Parathyroid adenoma (tissue), 2 donors: ENCODE results near the gene LIN28A.

Source experiments
- H2AFZ ChIP-seq: fragments of 300-600 bp; sonication (generic); one replicate; pipeline ENCODE4 v1.7.0; 2017; ENCODE audit warnings: antibody characterized with exemption, mild to moderate bottlenecking
- H3K27ac ChIP-seq: fragments of 300-600 bp; sonication (generic); one replicate; pipeline ENCODE4 v1.7.0; 2017
- H3K27me3 ChIP-seq: fragments of 300-600 bp; sonication (generic); one replicate; pipeline ENCODE4 v1.7.0; 2017; ENCODE audit warnings: low read length; ENCODE audit not compliant: control insufficient read depth, insufficient read depth
- H3K36me3 ChIP-seq: fragments of 300-600 bp; sonication (generic); one replicate; pipeline ENCODE4 v1.7.0; 2017; ENCODE audit warnings: low read length; ENCODE audit not compliant: control insufficient read depth, insufficient read depth
- H3K4me1 ChIP-seq: fragments of 300-600 bp; sonication (generic); one replicate; pipeline ENCODE4 v1.7.0; 2017; ENCODE audit warnings: control low read depth
- H3K4me2 ChIP-seq: fragments of 300-600 bp; sonication (generic); one replicate; pipeline ENCODE4 v1.7.0; 2017; ENCODE audit warnings: low read length
- H3K4me3 ChIP-seq: fragments of 300-600 bp; sonication (generic); one replicate; pipeline ENCODE4 v1.7.0; 2017; ENCODE audit warnings: low read depth, low read length
- H3K79me2 ChIP-seq: fragments of 300-600 bp; sonication (generic); one replicate; pipeline ENCODE4 v1.7.0; 2017; ENCODE audit warnings: control low read depth
- H3K9ac ChIP-seq: fragments of 300-600 bp; sonication (generic); one replicate; pipeline ENCODE4 v1.7.0; 2017; ENCODE audit warnings: mild to moderate bottlenecking
- H3K9me3 ChIP-seq: fragments of 300-600 bp; sonication (generic); one replicate; pipeline ENCODE4 v1.7.0; 2017; ENCODE audit warnings: low read length; ENCODE audit not compliant: control insufficient read depth
- TF ChIP-seq, protein P1 (sequence below): fragments of 300-600 bp; sonication (generic); IDR thresholded peaks from one replicate; pipeline ENCODE4 v1.7.0; 2017; ENCODE audit warnings: antibody characterized with exemption, mild to moderate bottlenecking
- donor health status: primary hyperparathyroidism.

Gene LIN28A

DNA sequence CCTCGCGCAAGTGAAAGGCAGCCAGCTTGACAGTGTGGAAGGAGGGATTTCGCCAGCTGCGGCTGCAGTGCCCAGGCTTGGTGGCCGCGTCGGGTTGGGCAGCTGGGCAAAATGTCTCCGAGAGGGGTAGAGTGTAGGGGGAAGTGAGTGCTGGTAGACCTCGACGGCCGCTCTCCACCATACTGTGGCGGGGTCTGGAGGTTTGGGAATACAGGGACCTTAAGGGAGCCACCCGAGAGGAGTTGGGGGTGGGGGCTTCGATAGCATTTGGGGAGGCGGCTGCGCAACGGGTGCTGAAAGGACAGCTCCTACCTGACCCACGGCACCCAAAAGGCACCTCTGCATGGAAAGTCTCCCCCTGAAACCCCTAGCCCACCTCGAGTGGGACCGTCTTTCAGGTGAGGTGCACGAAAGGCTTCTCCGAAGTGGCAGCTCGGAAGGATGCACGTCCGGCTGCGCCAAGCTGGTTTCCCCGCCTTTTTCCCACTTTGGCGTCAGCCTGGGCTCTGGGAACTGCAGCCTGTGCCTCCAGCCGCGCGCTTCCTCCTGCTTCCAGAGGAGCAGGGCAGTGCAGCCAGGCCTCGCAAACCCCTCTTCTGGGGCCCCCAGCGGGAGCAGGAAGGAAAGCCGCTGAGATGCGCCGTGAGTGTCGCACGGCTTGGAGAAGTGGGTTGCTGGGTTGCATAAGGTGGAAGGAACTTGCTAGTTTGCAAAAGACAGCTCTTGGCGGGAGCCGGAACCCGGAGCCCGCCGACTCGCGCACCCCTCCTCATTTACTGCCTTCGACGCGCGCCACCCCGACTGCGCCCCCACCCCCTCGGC, 61.1 kb downstream of the LIN28A start:
- TF ChIP-seq, protein P1, sequence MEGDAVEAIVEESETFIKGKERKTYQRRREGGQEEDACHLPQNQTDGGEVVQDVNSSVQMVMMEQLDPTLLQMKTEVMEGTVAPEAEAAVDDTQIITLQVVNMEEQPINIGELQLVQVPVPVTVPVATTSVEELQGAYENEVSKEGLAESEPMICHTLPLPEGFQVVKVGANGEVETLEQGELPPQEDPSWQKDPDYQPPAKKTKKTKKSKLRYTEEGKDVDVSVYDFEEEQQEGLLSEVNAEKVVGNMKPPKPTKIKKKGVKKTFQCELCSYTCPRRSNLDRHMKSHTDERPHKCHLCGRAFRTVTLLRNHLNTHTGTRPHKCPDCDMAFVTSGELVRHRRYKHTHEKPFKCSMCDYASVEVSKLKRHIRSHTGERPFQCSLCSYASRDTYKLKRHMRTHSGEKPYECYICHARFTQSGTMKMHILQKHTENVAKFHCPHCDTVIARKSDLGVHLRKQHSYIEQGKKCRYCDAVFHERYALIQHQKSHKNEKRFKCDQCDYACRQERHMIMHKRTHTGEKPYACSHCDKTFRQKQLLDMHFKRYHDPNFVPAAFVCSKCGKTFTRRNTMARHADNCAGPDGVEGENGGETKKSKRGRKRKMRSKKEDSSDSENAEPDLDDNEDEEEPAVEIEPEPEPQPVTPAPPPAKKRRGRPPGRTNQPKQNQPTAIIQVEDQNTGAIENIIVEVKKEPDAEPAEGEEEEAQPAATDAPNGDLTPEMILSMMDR: no peak

DNA sequence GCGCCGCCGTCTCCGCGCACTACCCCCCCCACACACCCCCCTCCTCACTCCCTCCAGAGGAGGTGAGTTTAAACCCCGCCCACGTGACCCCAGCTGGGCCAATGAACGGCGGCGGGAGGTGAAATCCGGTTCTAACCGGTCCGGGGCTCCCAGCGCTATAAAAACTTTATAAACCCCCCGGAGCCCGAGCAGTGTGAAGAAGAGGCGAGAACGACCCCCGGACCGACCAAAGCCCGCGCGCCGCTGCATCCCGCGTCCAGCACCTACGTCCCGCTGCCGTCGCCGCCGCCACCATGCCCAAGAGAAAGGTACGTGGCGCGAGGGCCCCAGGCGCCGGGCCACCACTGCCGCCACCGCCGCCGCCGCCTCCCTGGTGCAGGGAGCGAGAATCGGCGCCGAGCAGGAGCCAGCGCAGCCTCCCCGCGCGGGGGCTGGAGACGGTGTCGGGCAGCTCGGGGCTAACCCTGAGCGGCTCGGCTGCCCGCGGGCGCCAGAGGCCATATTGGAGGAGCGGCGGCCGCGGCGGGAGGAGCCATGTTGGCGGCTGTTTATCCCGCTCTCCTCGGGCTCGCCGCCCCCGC, 61.8 kb downstream of the LIN28A start, which contains the start of gene HMGN2:
Gene HMGN2 (plus strand): TSS at position 121 of the 581 bp plus-strand sequence. CDS start 173 bp downstream, at position 294.
- Histone ChIP-seq H2AFZ (peak within 1 kb of the TSS; percentile 88), H3K4me1 (peaks cover 9% of the 10 kb centered on the region), H3K4me3 (peak within 1 kb of the TSS; percentile 97), H3K9ac (peak within 1 kb of the TSS; percentile 99), H3K27ac (peak within 1 kb of the TSS; percentile 99), H3K4me2 (peak within 1 kb of the TSS; percentile 93), H3K9me3 (no peaks in the 10 kb centered on the region), H3K79me2 (peaks cover 4% of the 10 kb centered on the region), H3K27me3 (no peaks in the 10 kb centered on the region), H3K36me3 (no peaks in the 10 kb centered on the region)
- TF ChIP-seq, protein P1: no peak

More for the DNA sequence above, 61.1 kb downstream of the LIN28A start:
- peaks cover 4% of the 10 kb centered on the region for H3K79me2 ChIP-seq
- no peaks in the 10 kb centered on the region for H3K27me3 ChIP-seq
- H3K9ac ChIP-seq: no peak overlapping the region
- no peaks in the 10 kb centered on the region for H3K9me3 ChIP-seq
- peak overlapping the region; percentile 88 for H2AFZ ChIP-seq
- H3K27ac ChIP-seq: peak overlapping the region; percentile 99
- H3K4me1 ChIP-seq: peaks cover 9% of the 10 kb centered on the region
- H3K4me3 ChIP-seq: peak overlapping the region; percentile 97
- H3K36me3 ChIP-seq: no peaks in the 10 kb centered on the region
- peak overlapping the region; percentile 93 for H3K4me2 ChIP-seq

DNA sequence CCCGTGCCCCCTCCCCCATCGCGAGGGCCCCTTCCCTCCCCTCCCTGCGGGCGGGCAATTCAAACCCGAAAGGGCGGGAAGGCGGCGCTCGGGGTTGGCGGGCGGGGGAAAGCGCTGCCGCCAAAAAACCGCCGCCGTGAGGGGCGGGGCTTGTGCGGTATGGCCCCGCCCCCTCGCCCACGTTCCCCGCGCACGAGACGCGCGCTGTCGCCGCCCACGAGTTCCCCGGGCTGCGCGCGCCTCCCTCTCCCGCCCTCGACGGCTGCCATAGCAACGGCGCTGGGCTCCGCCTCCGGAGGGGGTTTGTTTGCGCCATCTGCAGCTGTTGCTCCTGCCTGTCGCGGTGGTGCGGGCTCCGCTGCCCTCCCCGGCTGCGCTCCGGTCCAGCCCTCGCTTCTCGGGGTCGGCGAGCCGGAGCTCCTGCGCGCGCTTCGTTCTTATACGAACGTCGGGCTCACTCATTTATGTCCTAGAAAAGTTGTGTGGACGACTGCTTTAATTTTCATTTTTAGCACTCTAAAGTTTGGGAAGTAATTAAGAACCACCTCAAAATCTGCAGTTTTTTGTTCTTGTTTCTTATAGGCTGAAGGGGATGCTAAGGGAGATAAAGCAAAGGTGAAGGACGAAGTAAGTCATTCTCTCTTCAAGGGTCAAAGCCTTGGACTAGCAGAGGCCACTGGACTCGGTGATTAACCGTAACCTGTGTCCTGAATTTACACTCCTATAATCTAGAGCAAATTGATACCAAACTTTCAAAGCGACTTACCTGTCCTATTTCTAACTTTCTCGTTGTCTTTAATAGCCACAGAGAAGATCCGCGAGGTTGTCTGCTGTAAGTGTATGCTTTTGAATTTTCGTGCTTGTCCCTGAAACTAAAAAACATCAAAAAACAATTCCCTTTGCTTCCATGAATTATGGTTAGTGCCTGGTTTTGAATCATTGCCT, 62.6 kb downstream of the LIN28A start:
- peaks cover 4% of the 10 kb centered on the region for H3K79me2 ChIP-seq
- H3K9me3 ChIP-seq: no peaks in the 10 kb centered on the region
- H3K4me1 ChIP-seq: peaks cover 9% of the 10 kb centered on the region
- H3K4me3 ChIP-seq: peak overlapping the region; percentile 97
- peak overlapping the region; percentile 99 for H3K27ac ChIP-seq
- no peaks in the 10 kb centered on the region for H3K36me3 ChIP-seq
- H3K27me3 ChIP-seq: no peaks in the 10 kb centered on the region
- peak overlapping the region; percentile 67 for H3K4me2 ChIP-seq
- no peak overlapping the region for H3K9ac ChIP-seq
- H2AFZ ChIP-seq: peak overlapping the region; percentile 88
- TF ChIP-seq, protein P1: no peak

DNA sequence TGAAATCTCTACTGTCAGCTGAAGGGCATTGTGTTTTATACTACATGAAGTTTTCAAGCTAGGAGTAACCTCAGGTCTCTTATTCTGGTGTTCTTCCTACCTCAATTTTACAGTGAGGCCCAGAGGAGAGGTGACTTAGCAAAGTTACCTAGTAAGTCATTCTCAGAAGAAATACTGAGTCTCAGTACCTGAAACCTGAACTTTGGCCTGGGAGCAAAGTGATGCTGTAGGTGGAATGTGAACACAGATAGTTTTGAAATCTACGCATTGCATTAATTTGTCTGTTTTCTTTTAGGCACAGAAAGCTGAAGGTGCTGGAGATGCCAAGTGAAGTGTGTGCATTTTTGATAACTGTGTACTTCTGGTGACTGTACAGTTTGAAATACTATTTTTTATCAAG, 64.2 kb downstream of the LIN28A start:
- Histone ChIP-seq H3K79me2 (peaks cover 4% of the 10 kb centered on the region), H3K9me3 (no peaks in the 10 kb centered on the region), H3K27ac (no peak overlapping the region), H2AFZ (no peak overlapping the region), H3K4me3 (no peak overlapping the region), H3K36me3 (no peaks in the 10 kb centered on the region), H3K27me3 (no peaks in the 10 kb centered on the region), H3K9ac (no peak overlapping the region), H3K4me2 (no peak overlapping the region), H3K4me1 (peaks cover 9% of the 10 kb centered on the region)
- TF ChIP-seq, protein P1: no peak
